Measurements from ENCODE around the gene TUBGCP3. TPM values are rescaled to one million over a fixed set of nuclear protein-coding genes. Genes with fewer than 3 reads are reported as not detected.

TUBGCP3 gene
- total and polyA plus RNA-seq, 9 of the 15 experiments (the other 6 are each of a cell fraction or from before 2014, with no cell fraction given) = 3.0 to 24.8 (median 15.2) TPM

DNA sequence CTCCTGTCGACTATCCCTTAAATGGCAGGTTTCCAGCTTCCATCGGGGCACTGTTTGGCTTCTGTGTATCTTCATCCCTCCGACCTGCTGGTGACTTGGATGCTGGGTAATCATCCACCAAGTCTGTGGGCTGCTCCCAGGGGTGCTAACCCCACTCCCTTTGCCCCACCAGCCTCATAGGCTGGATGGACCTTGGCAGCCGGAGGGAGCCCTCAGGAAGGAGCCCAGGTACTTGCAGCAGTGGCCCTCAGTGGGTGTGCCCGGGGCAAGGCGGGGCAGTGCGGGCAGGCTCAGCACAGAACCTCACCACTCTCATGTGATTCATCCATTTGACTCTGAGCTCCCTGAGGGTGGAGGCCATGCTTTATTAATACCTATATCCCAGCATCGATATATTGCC lies 27.4 kb upstream of the TUBGCP3 start:
- ATAC-seq = no peak
- no TSS peak for BruUV-seq (replicated peaks)
- Histone ChIP-seq H3K27ac (ENCODE audit: extremely low read depth, low read depth, low read length) (no peak overlapping the region), H3K9ac (ENCODE audit: insufficient read depth in 1 of 2, low read depth in 2 of 2, low read length in 2 of 2) (no peak overlapping the region), H3K27me3 (ENCODE audit: control insufficient read depth in 2 of 2, insufficient read depth in 2 of 2, low read length in 2 of 2) (peaks cover 5 to 60% of the 10 kb centered on the region in 2 experiments; a peak in 4 of 5 replicates), H3K9me1 (ENCODE audit: control insufficient read depth, insufficient read depth, low read length) (no peaks in the 10 kb centered on the region), H3K4me3 (no peak overlapping the region), H2AFZ (ENCODE audit: low read depth, low read length) (no peak overlapping the region), H3K4me1 (replicated peaks in 1 of 2; ENCODE audit: control insufficient read depth in 2 of 2, insufficient read depth in 2 of 2, low read length in 2 of 2) (no peaks in the 10 kb centered on the region; a peak in 1 of 5 replicates), H3K4me2 (ENCODE audit: insufficient read depth, low read length) (no peak overlapping the region), H3K36me3 (ENCODE audit: control insufficient read depth, insufficient read depth, low read length) (no peaks in the 10 kb centered on the region), H3K9me3 (replicated peaks; ENCODE audit: control insufficient read depth, insufficient read depth, low read depth, low read length) (no peaks in the 10 kb centered on the region), H3K79me2 (ENCODE audit: control insufficient read depth, insufficient read depth, low read length) (no peaks in the 10 kb centered on the region), H4K20me1 (replicated peaks; ENCODE audit: control insufficient read depth, insufficient read depth, low read length) (no peaks in the 10 kb centered on the region)
- in situ Hi-C loops (cut with MboI) = loop anchor here (25.0 kb wide), 1 partner anchor 1128 kb away; no protein-coding TSS in a partner anchor
- no peak for FAIRE-seq
- WGBS (ENCODE audit: insufficient coverage, low coverage, missing lambda C conversion rate) = 2% methylated on average over 6 of the region's 8 CpGs
- ChIA-PET CTCF (ENCODE audit: low intra/inter-chr PET ratio) (no interaction called here), POLR2A (no interaction called here)
- intact Hi-C loops (cut with micrococcal nuclease) = loop anchor here (5.0 to 10.0 kb wide), 2 partner anchors 257 to 271 kb away; no protein-coding TSS in a partner anchor
- DNase-seq (ENCODE audit: extremely low read depth in 1 of 4, low spot score in 3 of 4) = peak in 1 of 4 experiments; percentile 2
- no peak for TF ChIP-seq MAFK (IDR thresholded peaks at IDR 0.05; ENCODE audit: low read length)
- TF ChIP-seq, protein P1, sequence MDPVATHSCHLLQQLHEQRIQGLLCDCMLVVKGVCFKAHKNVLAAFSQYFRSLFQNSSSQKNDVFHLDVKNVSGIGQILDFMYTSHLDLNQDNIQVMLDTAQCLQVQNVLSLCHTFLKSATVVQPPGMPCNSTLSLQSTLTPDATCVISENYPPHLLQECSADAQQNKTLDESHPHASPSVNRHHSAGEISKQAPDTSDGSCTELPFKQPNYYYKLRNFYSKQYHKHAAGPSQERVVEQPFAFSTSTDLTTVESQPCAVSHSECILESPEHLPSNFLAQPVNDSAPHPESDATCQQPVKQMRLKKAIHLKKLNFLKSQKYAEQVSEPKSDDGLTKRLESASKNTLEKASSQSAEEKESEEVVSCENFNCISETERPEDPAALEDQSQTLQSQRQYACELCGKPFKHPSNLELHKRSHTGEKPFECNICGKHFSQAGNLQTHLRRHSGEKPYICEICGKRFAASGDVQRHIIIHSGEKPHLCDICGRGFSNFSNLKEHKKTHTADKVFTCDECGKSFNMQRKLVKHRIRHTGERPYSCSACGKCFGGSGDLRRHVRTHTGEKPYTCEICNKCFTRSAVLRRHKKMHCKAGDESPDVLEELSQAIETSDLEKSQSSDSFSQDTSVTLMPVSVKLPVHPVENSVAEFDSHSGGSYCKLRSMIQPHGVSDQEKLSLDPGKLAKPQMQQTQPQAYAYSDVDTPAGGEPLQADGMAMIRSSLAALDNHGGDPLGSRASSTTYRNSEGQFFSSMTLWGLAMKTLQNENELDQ (CRISPR knock-in tag; IDR thresholded peaks at IDR 0.05; ENCODE audit: borderline replicate concordance) = no peak
- no peak for TF ChIP-seq NR2C1 (IDR thresholded peaks at IDR 0.05)
- TF ChIP-seq NR2C1 (tag; IDR thresholded peaks at IDR 0.05) = no peak
- no peak for TF ChIP-seq KLF6 (CRISPR knock-in tag; IDR thresholded peaks at IDR 0.05; ENCODE audit: borderline replicate concordance)
- TF ChIP-seq, protein P2, sequence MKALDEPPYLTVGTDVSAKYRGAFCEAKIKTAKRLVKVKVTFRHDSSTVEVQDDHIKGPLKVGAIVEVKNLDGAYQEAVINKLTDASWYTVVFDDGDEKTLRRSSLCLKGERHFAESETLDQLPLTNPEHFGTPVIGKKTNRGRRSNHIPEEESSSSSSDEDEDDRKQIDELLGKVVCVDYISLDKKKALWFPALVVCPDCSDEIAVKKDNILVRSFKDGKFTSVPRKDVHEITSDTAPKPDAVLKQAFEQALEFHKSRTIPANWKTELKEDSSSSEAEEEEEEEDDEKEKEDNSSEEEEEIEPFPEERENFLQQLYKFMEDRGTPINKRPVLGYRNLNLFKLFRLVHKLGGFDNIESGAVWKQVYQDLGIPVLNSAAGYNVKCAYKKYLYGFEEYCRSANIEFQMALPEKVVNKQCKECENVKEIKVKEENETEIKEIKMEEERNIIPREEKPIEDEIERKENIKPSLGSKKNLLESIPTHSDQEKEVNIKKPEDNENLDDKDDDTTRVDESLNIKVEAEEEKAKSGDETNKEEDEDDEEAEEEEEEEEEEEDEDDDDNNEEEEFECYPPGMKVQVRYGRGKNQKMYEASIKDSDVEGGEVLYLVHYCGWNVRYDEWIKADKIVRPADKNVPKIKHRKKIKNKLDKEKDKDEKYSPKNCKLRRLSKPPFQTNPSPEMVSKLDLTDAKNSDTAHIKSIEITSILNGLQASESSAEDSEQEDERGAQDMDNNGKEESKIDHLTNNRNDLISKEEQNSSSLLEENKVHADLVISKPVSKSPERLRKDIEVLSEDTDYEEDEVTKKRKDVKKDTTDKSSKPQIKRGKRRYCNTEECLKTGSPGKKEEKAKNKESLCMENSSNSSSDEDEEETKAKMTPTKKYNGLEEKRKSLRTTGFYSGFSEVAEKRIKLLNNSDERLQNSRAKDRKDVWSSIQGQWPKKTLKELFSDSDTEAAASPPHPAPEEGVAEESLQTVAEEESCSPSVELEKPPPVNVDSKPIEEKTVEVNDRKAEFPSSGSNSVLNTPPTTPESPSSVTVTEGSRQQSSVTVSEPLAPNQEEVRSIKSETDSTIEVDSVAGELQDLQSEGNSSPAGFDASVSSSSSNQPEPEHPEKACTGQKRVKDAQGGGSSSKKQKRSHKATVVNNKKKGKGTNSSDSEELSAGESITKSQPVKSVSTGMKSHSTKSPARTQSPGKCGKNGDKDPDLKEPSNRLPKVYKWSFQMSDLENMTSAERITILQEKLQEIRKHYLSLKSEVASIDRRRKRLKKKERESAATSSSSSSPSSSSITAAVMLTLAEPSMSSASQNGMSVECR (CRISPR knock-in tag; IDR thresholded peaks at IDR 0.05) = no peak
- TF ChIP-seq SMAD4 (CRISPR knock-in tag; conservative IDR thresholded peaks at IDR 0.05) = no peak
- TF ChIP-seq ZNF165 (CRISPR knock-in tag; IDR thresholded peaks at IDR 0.05; ENCODE audit: borderline replicate concordance) = no peak
- no peak for TF ChIP-seq LCOR (CRISPR knock-in tag; IDR thresholded peaks at IDR 0.05)
- no peak for TF ChIP-seq CBX3 (IDR thresholded peaks at IDR 0.05; ENCODE audit: borderline replicate concordance in 1 of 2, low read length in 2 of 2)
- TF ChIP-seq RBM15 (IDR thresholded peaks at IDR 0.05; ENCODE audit: insufficient read depth, low read length) = no peak
- TF ChIP-seq NR1H2 (CRISPR knock-in tag; IDR thresholded peaks at IDR 0.05) = no peak
- TF ChIP-seq CCAR2 (IDR thresholded peaks at IDR 0.05; ENCODE audit: low read depth, low read length) = no peak
- TF ChIP-seq RNF2 (IDR thresholded peaks at IDR 0.05) = no peak
- TF ChIP-seq, protein P3, sequence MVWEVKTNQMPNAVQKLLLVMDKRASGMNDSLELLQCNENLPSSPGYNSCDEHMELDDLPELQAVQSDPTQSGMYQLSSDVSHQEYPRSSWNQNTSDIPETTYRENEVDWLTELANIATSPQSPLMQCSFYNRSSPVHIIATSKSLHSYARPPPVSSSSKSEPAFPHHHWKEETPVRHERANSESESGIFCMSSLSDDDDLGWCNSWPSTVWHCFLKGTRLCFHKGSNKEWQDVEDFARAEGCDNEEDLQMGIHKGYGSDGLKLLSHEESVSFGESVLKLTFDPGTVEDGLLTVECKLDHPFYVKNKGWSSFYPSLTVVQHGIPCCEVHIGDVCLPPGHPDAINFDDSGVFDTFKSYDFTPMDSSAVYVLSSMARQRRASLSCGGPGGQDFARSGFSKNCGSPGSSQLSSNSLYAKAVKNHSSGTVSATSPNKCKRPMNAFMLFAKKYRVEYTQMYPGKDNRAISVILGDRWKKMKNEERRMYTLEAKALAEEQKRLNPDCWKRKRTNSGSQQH (CRISPR knock-in tag; IDR thresholded peaks at IDR 0.05) = no peak
- TF ChIP-seq PHF21A (IDR thresholded peaks at IDR 0.05; ENCODE audit: borderline replicate concordance, low read depth) = no peak
